ENCODE results near the gene GUCY1A1.
"Not testable (repeated sequence)": the region's sequence is repeated elsewhere in the genome, so short reads cannot be mapped to it uniquely, and the experiment has no call there.

The GUCY1A1 gene

GRCh38 chr4:155666344-155667221, at the start of gene GUCY1A1:
TSS of gene GUCY1A1 (plus strand) at chr4:155666848. CDS start at chr4:155696868, 30,020 bp downstream.
- peak; percentile 64 for DNase-seq

GRCh38 chr4:155617296-155617695, 49.4 kb upstream of the GUCY1A1 start:
- DNase-seq, result no peak

- no peak for DNase-seq
Observed at GRCh38 chr4:155618183-155618838, 48.3 kb upstream of the GUCY1A1 start.

- DNase-seq, result no peak
Observed at GRCh38 chr4:155620637-155621036, 46.0 kb upstream of the GUCY1A1 start.

GRCh38 chr4:155624478-155624877, 42.2 kb upstream of the GUCY1A1 start:
- DNase-seq, result no peak

- no peak for DNase-seq
Observed at GRCh38 chr4:155626561-155626960, 40.1 kb upstream of the GUCY1A1 start.

- no peak for DNase-seq
Observed at GRCh38 chr4:155629183-155629825, 37.3 kb upstream of the GUCY1A1 start.

GRCh38 chr4:155629956-155630355, 36.7 kb upstream of the GUCY1A1 start:
- no peak for DNase-seq

GRCh38 chr4:155632310-155632840, 34.3 kb upstream of the GUCY1A1 start:
- peak; percentile 44 for DNase-seq

- DNase-seq, result no peak
Observed at GRCh38 chr4:155638195-155638965, 28.3 kb upstream of the GUCY1A1 start.

- DNase-seq, result peak; percentile 70
Observed at GRCh38 chr4:155639704-155640523, 26.7 kb upstream of the GUCY1A1 start.

- no peak for DNase-seq
Observed at GRCh38 chr4:155640751-155641150, 25.9 kb upstream of the GUCY1A1 start.

GRCh38 chr4:155643087-155643486, 23.6 kb upstream of the GUCY1A1 start:
- no peak for DNase-seq

GRCh38 chr4:155646001-155646400, 20.6 kb upstream of the GUCY1A1 start:
- DNase-seq, result no peak

GRCh38 chr4:155650785-155651184, 15.9 kb upstream of the GUCY1A1 start:
- not testable (repeated sequence) for DNase-seq

GRCh38 chr4:155653052-155653451, 13.6 kb upstream of the GUCY1A1 start:
- DNase-seq, result no peak

GRCh38 chr4:155656025-155656424, 10.6 kb upstream of the GUCY1A1 start:
- DNase-seq, result no peak

- no peak for DNase-seq
Observed at GRCh38 chr4:155657169-155657568, 9.5 kb upstream of the GUCY1A1 start.

- DNase-seq, result no peak
Observed at GRCh38 chr4:155657985-155658680, 8.5 kb upstream of the GUCY1A1 start.

- no peak for DNase-seq
Observed at GRCh38 chr4:155658681-155659064, 8.0 kb upstream of the GUCY1A1 start.

- peak; percentile 52 for DNase-seq
Observed at GRCh38 chr4:155659176-155659575, 7.5 kb upstream of the GUCY1A1 start.

Data from OCI-M1 (cell line).